ENCODE data around the gene POMP. TPM values are rescaled to one million over a fixed set of nuclear protein-coding genes. Genes with fewer than 3 reads are reported as not detected.
"Not testable (repeated sequence)": the region's sequence is repeated elsewhere in the genome, so short reads cannot be mapped to it uniquely, and the experiment has no call there.

The POMP gene
- total and polyA plus RNA-seq, 2 donors = 49.6 to 59.6 TPM

DNA sequence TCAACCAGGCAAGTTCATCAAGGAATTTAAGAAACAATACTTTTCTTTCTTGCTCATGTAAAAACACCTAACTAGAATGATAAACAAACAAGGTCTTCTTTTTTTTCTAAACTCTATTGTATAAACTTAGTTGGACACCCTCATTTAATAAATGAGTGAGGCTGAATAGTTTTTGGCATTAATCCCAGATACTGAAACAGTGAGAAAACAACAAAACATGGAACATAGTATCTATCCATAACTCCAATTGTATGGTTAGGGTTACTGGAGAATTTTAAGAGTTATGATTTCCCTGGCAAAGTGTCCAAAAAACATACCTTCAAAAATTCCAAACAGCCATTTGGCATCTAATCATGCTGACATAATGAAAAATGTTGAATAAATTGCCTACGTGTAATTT, 5.8 kb upstream of the POMP start:
- H3K4me3 ChIP-seq (ENCODE audit: low read depth, low read length) = no peak overlapping the region
- no peaks in the 10 kb centered on the region for H3K36me3 ChIP-seq (ENCODE audit: insufficient read depth)
- H3K27ac ChIP-seq (ENCODE audit: low read depth) = no peak overlapping the region
- 46% methylated on average over 1 of the region's 1 CpG for WGBS
- no peak for DNase-seq (ENCODE audit: extremely low spot score)
- no peaks in the 10 kb centered on the region for H3K4me1 ChIP-seq (ENCODE audit: insufficient read depth)

DNA sequence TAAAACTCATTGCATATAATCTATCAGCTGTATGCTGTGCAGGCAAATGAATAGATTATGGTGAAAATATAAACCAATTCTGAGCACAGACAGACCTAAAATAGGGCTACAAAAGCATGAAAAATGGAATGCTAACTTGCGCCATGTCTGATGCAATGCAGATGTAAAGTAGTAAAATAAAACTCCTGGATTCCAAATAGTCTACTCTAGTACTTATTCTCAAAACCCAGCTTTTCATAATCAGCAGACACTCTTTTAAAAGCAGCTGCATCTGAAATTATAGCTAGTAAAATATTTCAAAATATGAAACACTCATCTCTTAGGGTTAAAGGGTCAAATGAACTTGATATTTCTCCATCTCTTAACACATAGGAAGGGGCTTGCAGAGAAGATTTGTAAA, 4.7 kb upstream of the POMP start:
- H3K27ac ChIP-seq (ENCODE audit: low read depth) = no peak overlapping the region
- H3K4me1 ChIP-seq (ENCODE audit: insufficient read depth) = no peaks in the 10 kb centered on the region
- no peak for DNase-seq (ENCODE audit: extremely low spot score)
- no peak overlapping the region for H3K4me3 ChIP-seq (ENCODE audit: low read depth, low read length)
- no peaks in the 10 kb centered on the region for H3K36me3 ChIP-seq (ENCODE audit: insufficient read depth)
- 86% methylated on average over 1 of the region's 1 CpG for WGBS

DNA sequence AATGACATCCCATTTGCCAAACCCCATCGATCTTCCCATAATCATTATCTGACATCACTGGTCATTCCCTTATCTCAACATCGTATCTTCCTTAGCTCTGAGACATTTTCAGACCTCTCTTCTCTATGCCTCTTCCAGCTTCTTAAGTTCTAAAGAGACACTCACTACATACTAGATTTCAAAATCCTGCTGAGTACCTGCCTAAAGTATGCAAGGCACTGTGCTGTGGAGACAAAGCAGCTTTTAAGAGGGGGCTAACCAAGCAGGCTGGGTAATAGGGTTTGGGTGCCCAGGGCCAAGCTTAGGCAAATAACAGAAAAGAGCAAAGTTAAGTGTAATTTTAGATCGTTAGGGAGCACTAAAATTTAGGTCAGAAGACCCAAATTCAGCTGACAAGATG, 3.4 kb upstream of the POMP start:
- Histone ChIP-seq H3K27ac (ENCODE audit: low read depth) (no peak overlapping the region), H3K4me1 (ENCODE audit: insufficient read depth) (no peaks in the 10 kb centered on the region), H3K4me3 (ENCODE audit: low read depth, low read length) (no peak overlapping the region), H3K36me3 (ENCODE audit: insufficient read depth) (no peaks in the 10 kb centered on the region)
- WGBS = 48% methylated on average over 3 of the region's 3 CpGs
- DNase-seq (ENCODE audit: extremely low spot score) = no peak

DNA sequence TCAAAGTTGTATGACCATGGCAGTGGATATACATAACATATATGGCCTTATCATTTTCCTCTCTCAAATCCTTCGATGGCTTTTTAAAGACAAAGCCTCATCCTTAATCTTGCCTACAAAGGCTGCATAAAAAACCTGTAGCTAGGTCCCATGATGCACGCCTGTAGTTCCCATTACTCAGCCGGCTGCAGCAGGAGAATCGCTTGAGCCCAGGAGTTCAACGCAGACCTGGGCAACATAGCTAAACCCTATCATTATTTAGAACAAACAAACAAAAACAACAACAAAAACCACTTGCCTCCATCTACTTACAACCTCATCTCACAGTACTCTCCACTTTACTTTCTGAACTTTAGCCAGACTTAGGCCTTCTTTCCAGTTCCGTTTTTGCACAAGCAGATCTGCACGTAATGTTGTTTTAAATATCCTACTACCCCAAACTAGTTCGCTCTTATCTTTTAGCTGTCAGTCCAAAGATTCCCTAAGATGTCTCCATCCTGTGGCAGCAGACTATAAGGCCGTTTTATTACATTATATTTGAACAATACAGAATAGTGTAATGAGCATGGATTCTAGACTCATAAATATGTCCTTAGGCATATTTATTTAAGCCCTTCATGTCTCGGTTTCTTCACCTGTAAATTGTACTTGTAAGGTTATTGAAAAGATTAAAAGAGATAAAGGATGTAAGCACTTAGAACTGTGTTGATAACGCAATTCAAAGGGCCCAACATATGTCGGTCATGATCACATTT, 969 bp upstream of the POMP start:
- H3K27ac ChIP-seq (ENCODE audit: low read depth) = peak overlapping the region; percentile 32
- peak overlapping the region; percentile 75 for H3K4me3 ChIP-seq (ENCODE audit: low read depth, low read length)
- 27% methylated on average over 12 of the region's 12 CpGs for WGBS
- H3K4me1 ChIP-seq (ENCODE audit: insufficient read depth) = no peaks in the 10 kb centered on the region
- no peak for DNase-seq (ENCODE audit: extremely low spot score)
- no peaks in the 10 kb centered on the region for H3K36me3 ChIP-seq (ENCODE audit: insufficient read depth)

DNA sequence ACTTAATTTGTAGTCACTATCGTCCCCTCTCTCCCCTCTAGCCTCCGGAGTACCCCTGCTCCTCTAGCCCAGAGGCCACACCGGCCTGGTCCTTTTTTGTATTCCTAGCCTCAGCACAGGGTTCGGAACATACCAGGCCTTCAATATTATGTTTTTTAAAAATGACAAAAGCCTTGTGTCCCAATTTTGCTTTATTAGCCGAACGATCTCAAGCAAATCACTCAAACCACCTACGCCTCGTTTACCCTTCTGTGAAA, 463 bp upstream of the POMP start:
- DNase-seq (ENCODE audit: extremely low spot score) = no peak
- under 1% methylated on average over 8 of the region's 8 CpGs for WGBS
- Histone ChIP-seq H3K4me1 (ENCODE audit: insufficient read depth) (no peaks in the 10 kb centered on the region), H3K36me3 (ENCODE audit: insufficient read depth) (peaks cover 4% of the 10 kb centered on the region), H3K4me3 (ENCODE audit: low read depth, low read length) (peak overlapping the region; percentile 75), H3K27ac (ENCODE audit: low read depth) (peak overlapping the region; percentile 81)

DNA sequence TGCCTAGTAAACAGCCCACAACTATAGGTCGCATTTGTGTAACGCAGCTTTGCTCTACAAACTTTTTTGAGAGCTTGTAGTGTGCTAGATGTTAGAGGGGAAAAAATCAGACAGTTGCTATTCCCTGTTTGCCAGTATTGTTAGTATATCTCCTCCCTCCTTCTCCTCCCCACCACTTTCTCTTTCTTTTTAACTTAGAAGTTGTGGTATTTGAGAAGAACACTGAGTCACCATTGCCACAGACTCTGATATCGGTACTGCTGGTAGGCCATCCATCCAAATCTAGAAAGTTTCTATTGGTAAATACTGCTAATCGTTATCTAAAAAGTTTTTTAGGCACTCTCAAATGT, 666 bp downstream of the POMP start:
- Histone ChIP-seq H3K4me3 (ENCODE audit: low read depth, low read length) (peak overlapping the region; percentile 75), H3K4me1 (ENCODE audit: insufficient read depth) (no peaks in the 10 kb centered on the region), H3K36me3 (ENCODE audit: insufficient read depth) (peaks cover 4% of the 10 kb centered on the region), H3K27ac (ENCODE audit: low read depth) (peak overlapping the region; percentile 86)
- WGBS = 20% methylated on average over 4 of the region's 4 CpGs
- no peak for DNase-seq (ENCODE audit: extremely low spot score)

DNA sequence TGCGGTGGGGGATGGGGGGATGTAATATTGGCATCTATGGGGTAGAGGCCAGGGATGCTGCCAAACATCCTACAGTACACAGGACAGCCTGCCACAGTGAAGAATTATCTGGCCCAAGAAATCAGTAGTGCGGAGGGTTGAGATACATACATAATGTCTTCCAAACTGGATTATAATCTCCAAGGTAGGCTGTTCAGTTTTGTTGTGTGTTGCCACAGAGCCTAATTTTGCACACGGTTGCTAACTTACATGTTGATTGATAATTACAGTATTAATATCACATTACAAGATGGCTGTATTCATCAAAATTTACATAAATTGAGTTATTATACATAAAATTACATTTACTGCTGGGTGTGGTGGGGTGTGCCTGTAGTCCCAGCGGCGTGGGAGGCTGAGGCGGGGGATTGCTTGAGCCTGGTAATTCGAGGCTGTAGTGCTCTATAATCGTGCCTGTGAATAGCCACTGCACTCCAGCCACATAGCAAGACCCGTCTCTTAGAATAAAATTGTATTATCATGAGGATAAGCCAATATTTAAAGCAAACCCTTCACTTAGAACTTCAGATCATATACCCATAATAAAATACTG, 8.1 kb downstream of the POMP start:
- peaks cover 9% of the 10 kb centered on the region for H3K36me3 ChIP-seq (ENCODE audit: insufficient read depth)
- WGBS = 89% methylated on average over 9 of the region's 9 CpGs
- no peak for DNase-seq (ENCODE audit: extremely low spot score)
- H3K27ac ChIP-seq (ENCODE audit: low read depth) = no peak overlapping the region
- H3K4me1 ChIP-seq (ENCODE audit: insufficient read depth) = no peaks in the 10 kb centered on the region
- no peak overlapping the region for H3K4me3 ChIP-seq (ENCODE audit: low read depth, low read length)

DNA sequence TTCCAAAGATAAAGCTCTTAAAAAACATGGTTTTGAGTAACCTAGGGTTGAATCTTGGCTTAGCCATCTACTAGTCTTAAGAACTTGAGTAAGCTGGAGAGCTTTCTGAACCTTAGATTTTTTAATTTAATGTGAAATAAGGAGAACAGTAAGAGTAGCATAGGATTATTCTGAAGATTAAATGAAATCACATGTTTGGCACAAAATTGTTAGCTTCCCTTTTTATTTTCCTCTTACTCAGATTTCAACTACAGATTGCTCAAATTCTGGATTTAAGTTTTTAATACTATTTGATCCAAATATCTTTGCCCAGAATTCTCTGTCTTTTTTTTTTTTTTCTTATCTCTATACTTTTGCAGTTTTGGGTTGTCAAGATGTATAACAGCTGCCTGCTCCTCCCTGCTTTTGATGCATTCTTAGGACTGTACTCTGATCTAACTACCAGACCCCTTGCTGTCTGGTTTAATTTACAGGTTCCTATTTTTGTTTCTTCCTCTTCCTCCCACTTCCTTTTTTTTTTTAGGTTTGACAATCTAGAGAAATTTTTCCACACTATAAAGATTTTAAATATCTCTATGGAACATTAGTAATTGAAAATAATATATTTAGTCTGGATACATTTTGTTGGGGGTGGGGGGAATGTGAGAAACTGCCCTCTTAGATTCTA, 12.3 kb downstream of the POMP start:
- DNase-seq (ENCODE audit: extremely low spot score) = no peak
- Histone ChIP-seq H3K4me3 (ENCODE audit: low read depth, low read length) (no peak overlapping the region), H3K27ac (ENCODE audit: low read depth) (no peak overlapping the region), H3K36me3 (ENCODE audit: insufficient read depth) (peaks cover 11% of the 10 kb centered on the region), H3K4me1 (ENCODE audit: insufficient read depth) (no peaks in the 10 kb centered on the region)

DNA sequence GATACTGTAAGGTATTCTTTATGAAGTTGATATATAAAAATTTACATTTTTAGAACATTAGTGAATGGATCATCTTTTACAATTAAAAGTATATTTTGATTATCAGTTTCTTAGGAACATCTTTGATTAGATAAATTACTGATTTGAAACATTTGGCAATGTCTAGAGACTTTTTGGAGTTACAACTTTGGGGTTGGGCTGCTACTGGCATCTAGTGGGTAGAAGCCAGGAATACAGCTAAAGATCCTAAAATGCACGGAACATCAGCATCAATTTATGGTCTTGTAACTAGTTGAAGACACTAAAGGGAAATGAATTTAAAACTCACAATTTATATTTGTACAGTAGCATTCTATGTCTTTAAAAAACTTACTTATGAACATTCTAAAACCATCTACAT, 19.9 kb downstream of the POMP start:
- no peak overlapping the region for H3K27ac ChIP-seq (ENCODE audit: low read depth)
- no peak for DNase-seq (ENCODE audit: extremely low spot score)
- H3K36me3 ChIP-seq (ENCODE audit: insufficient read depth) = peaks cover 5% of the 10 kb centered on the region
- WGBS = 73% methylated on average over 1 of the region's 1 CpG
- H3K4me3 ChIP-seq (ENCODE audit: low read depth, low read length) = no peak overlapping the region
- no peaks in the 10 kb centered on the region for H3K4me1 ChIP-seq (ENCODE audit: insufficient read depth)

DNA sequence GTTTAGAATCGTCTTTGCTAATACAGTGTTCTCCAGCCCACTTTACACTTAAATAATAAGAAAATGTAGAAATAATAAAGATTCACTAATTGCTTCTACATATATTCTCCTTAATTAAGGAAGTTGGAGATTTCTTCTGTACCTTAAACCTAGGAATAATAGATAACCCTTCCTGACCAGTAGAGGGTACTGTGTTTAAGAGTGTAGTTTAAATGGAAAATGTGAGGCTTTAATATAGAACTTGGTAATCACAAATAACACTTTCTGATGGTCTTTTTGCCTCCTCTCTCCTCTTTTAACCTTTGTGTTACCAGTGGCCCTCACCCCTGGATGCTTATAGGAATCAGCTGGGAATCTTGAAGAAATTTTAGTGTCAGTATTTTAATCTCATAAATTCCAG, 20.7 kb downstream of the POMP start:
- WGBS = 86% methylated on average over 1 of the region's 1 CpG
- Histone ChIP-seq H3K4me3 (ENCODE audit: low read depth, low read length) (no peak overlapping the region), H3K36me3 (ENCODE audit: insufficient read depth) (peaks cover 5% of the 10 kb centered on the region), H3K27ac (ENCODE audit: low read depth) (no peak overlapping the region), H3K4me1 (ENCODE audit: insufficient read depth) (no peaks in the 10 kb centered on the region)
- DNase-seq (ENCODE audit: extremely low spot score) = no peak

DNA sequence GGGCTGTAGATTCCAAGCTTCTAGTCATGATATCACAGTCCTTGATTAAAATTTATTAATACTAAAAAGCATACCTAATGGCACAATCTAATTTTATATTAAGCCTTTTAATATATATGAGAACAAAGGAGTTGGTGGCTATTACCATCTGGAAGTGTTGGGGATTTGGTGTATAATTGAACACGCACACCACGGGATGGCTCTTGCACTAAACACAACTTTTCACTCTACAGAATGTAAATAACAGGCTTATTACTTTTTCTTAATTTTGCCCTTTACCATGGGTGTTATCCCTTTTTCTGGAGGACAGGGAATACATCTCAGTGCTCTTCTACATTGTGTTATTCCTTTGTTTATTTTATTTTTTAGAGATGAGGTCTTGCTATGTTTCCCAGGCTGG, 21.6 kb downstream of the POMP start:
- Histone ChIP-seq H3K36me3 (ENCODE audit: insufficient read depth) (peaks cover 2% of the 10 kb centered on the region), H3K27ac (ENCODE audit: low read depth) (no peak overlapping the region)
- WGBS = 89% methylated on average over 2 of the region's 2 CpGs

DNA sequence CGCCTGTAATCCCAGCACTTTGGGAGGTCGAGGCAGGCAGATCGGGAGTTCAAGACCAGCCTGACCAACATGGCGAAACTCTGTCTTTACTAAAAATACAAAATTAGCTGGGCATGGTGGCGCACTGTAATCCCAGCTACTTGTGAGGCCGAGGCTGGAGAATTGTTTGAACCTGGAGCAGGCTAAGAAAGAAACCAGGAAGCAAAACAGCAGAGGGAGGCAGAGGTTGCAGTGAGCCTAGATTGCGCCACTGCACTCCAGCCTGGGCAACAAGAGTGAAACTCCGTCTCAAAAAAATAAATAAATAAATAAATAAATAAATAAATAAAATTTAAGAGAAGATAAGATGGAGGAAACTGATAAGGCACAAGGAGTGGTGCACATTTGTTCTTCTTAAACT, 24.2 kb downstream of the POMP start:
- H3K27ac ChIP-seq (ENCODE audit: low read depth); H3K36me3 ChIP-seq (ENCODE audit: insufficient read depth); H3K4me1 ChIP-seq (ENCODE audit: insufficient read depth); H3K4me3 ChIP-seq (ENCODE audit: low read depth, low read length); DNase-seq (ENCODE audit: extremely low spot score): not testable (repeated sequence)
- WGBS = 85% methylated on average over 8 of the region's 8 CpGs

More for the DNA sequence above, 21.6 kb downstream of the POMP start:
- no peaks in the 10 kb centered on the region for H3K4me1 ChIP-seq (ENCODE audit: insufficient read depth)
- H3K4me3 ChIP-seq (ENCODE audit: low read depth, low read length) = no peak overlapping the region
- no peak for DNase-seq (ENCODE audit: extremely low spot score)

DNA sequence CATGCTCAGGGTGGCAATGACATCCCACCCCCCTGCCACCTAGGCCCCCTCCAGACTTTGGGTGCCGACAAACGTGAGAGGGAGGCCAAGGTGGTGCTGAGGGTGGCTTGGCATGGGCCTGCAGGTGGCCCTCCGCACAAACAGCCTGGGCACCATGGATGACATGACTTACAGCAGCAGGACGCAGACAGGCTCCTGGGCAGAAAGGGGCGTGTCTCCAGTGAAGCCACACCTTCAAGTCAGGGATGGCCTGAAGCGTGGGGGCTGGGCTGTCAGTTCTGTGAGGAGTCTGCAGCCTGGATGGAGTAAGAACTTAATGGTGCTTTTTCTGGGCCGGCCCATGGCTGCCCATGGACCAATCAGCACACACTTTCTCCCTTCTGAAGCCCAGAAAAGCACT, 25.3 kb downstream of the POMP start:
- no peak for DNase-seq (ENCODE audit: extremely low spot score)
- Histone ChIP-seq H3K27ac (ENCODE audit: low read depth) (no peak overlapping the region), H3K4me1 (ENCODE audit: insufficient read depth) (no peaks in the 10 kb centered on the region), H3K4me3 (ENCODE audit: low read depth, low read length) (no peak overlapping the region), H3K36me3 (ENCODE audit: insufficient read depth) (no peaks in the 10 kb centered on the region)
- WGBS = 37% methylated on average over 7 of the region's 7 CpGs

DNA sequence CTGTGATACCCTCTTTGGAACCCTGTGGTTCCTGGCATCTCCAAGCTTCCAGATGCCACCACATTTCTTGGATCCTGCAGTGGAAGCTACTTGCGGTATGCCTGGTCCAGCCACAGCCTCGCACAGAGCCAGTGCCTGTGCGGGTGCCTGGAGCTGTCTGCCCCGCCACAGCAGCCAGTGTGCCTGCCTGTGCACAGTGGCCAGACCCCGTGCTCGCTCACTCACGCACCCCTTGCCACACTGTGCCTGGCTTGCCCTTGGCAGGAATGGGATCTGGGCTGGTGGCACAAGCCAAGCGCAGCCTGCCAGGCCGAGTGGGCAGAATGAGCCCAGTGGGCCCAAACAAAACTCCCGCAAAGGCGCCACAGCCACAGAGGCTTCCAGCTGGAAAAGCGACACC, 26.2 kb downstream of the POMP start:
- no peaks in the 10 kb centered on the region for H3K4me1 ChIP-seq (ENCODE audit: insufficient read depth)
- H3K36me3 ChIP-seq (ENCODE audit: insufficient read depth) = no peaks in the 10 kb centered on the region
- no peak for DNase-seq (ENCODE audit: extremely low spot score)
- H3K4me3 ChIP-seq (ENCODE audit: low read depth, low read length) = no peak overlapping the region
- 93% methylated on average over 12 of the region's 12 CpGs for WGBS
- no peak overlapping the region for H3K27ac ChIP-seq (ENCODE audit: low read depth)
